Measurements from ENCODE around the gene TMC8.
A peak's percentile ranks its signal among the peaks of the same experiment; 100 is the strongest.
"Not testable (repeated sequence)": the region's sequence is repeated elsewhere in the genome, so short reads cannot be mapped to it uniquely, and the experiment has no call there.

The TMC8 gene

GRCh38 chr17:78147315-78147998, 16.9 kb downstream of the TMC8 start:
- DNase-seq (ENCODE audit: extremely low read depth in 1 of 2, low read depth in 1 of 2), result no peak

GRCh38 chr17:78148286-78149016, 17.9 kb downstream of the TMC8 start:
- DNase-seq (ENCODE audit: extremely low read depth in 1 of 2, low read depth in 1 of 2), result no peak

GRCh38 chr17:78151514-78152008, 21.0 kb downstream of the TMC8 start:
- no peak for DNase-seq (ENCODE audit: extremely low read depth in 1 of 2, low read depth in 1 of 2)

- no peak for DNase-seq (ENCODE audit: extremely low read depth in 1 of 2, low read depth in 1 of 2)
These were observed 24.6 kb downstream of the TMC8 start for GRCh38 chr17:78154903-78155811.

- no peak for DNase-seq (ENCODE audit: extremely low read depth in 1 of 2, low read depth in 1 of 2)
These were observed 29.1 kb downstream of the TMC8 start for GRCh38 chr17:78159575-78160158.

GRCh38 chr17:78163881-78164747, 33.5 kb downstream of the TMC8 start:
- no peak for DNase-seq (ENCODE audit: extremely low read depth in 1 of 2, low read depth in 1 of 2)

- no peak for DNase-seq (ENCODE audit: extremely low read depth in 1 of 2, low read depth in 1 of 2)
These were observed 34.4 kb downstream of the TMC8 start for GRCh38 chr17:78164748-78165607.

- DNase-seq (ENCODE audit: extremely low read depth in 1 of 2, low read depth in 1 of 2), result no peak
These were observed 35.8 kb downstream of the TMC8 start for GRCh38 chr17:78166416-78166815.

- peak; percentile 44 to 82 for DNase-seq (ENCODE audit: extremely low read depth in 1 of 2, low read depth in 1 of 2)
These were observed 37.8 kb downstream of the TMC8 start, which contains the start of gene SYNGR2 for GRCh38 chr17:78168242-78168902. Gene SYNGR2, plus strand, starts transcription at chr17:78168581. Its CDS starts 36 bp downstream, at chr17:78168617.

GRCh38 chr17:78168903-78169793, 38.6 kb downstream of the TMC8 start:
- DNase-seq (ENCODE audit: extremely low read depth in 1 of 2, low read depth in 1 of 2), result peak in 1 of 2 donors; percentile 27

- no peak for DNase-seq (ENCODE audit: extremely low read depth in 1 of 2, low read depth in 1 of 2)
These were observed 40.4 kb downstream of the TMC8 start for GRCh38 chr17:78170692-78171590.

GRCh38 chr17:78171591-78172248, 41.1 kb downstream of the TMC8 start:
- not testable (repeated sequence) for DNase-seq (ENCODE audit: extremely low read depth in 1 of 2, low read depth in 1 of 2)

- DNase-seq (ENCODE audit: extremely low read depth in 1 of 2, low read depth in 1 of 2), result no peak
These were observed 41.9 kb downstream of the TMC8 start for GRCh38 chr17:78172249-78173051.

- no peak for DNase-seq (ENCODE audit: extremely low read depth in 1 of 2, low read depth in 1 of 2)
These were observed 42.6 kb downstream of the TMC8 start for GRCh38 chr17:78173097-78173715.
